Jurkat, Clone E6-1 (cell line): Measurements from ENCODE around the gene KRTAP1-3.
"Not testable (repeated sequence)": the region's sequence is repeated elsewhere in the genome, so short reads cannot be mapped to it uniquely, and the experiment has no call there.

Experiments used
- DNase-seq: peaks from one replicate; pipeline ENCODE4 v3.0.0-alpha.2; 2011; ENCODE audit warnings: low read depth, low spot score
- H3K4me3 ChIP-seq: 2 replicates; pipeline ENCODE4 v1.5.1; 2011; ENCODE audit warnings: mild to moderate bottlenecking, low read length, control low read depth, moderate library complexity

KRTAP1-3 gene

DNA sequence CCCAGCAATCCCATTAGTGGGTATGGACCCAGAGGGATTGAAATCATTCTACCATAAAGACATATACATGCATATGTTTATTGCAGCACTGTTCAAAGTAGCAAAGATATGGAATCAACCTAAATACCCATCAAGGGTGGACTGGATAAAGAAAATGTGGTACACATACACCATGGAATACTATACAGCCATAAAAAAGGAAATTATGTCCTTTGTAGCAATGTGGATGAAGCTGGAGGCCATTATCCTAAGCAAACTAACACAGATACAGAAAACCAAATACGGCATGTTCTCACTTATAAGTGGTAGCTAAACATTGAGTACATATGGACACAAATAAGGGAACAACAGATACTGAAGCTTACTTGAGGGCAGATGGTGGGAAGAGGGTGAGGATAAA, 22.9 kb upstream of the KRTAP1-3 start:
- H3K4me3 ChIP-seq: no peak overlapping the region
- no peak for DNase-seq

DNA sequence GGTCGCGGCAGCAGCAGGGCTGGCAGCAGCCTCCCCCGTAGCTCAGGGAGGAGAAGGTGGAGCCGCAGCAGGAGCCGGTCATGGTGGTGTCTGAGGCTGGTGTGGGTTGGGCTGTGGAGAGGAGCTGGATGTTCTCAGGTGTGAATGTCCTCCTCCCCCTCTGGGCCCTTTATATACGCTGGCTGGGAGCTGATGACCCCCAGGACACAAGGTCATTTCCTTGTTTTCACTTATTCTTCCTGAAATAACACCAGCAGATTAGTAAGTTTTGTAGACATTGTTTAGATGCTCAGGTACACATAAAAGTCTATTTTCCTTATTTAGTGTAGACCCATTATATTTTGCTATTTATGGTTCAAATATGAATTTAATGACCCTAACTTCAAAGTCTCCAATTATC, 20.5 kb upstream of the KRTAP1-3 start, which contains the start of gene KRTAP2-2:
KRTAP2-2 (minus strand) TSS at position 101 of the 400 bp plus-strand sequence; CDS start at position 82, 19 bp downstream.
- not testable (repeated sequence) for H3K4me3 ChIP-seq, DNase-seq

DNA sequence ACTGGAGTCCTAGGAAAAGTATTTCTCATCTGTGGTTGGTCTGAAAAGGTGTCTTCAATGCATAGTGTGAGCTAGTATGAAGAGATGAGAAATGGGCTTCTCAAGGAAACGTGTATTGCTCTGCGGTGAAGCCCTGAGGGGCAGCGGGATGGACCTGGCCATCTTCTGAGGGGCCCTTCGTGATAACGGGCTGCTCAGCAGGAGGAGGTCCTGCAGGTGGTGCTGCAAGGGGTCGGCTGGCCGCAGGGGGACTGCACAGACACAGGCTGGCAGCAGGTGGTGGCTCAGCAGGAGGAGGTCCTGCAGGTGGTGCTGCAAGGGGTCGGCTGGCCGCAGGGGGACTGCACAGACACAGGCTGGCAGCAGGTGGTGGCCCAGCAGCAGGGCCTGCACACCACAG, 19.9 kb upstream of the KRTAP1-3 start:
- not testable (repeated sequence) for H3K4me3 ChIP-seq, DNase-seq

DNA sequence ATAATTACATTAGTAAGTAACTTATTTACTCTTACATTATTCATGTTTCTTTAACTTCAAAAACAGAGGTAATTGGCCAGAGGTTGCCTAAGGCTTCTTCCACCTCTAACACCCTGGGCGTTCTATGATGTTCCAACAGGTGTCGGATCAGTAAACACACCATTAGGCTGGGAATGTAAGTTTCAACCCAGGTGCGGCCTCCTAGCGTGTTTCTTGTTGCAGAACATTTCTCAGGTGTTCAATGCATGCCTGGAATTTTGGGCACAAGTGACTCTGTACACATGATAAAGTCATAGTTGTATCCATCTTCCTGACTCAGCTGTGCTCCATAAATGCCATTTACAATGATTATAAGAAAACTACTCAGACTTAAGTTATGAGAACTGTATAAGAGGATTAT, 19.4 kb upstream of the KRTAP1-3 start:
- no peak overlapping the region for H3K4me3 ChIP-seq
- no peak for DNase-seq

DNA sequence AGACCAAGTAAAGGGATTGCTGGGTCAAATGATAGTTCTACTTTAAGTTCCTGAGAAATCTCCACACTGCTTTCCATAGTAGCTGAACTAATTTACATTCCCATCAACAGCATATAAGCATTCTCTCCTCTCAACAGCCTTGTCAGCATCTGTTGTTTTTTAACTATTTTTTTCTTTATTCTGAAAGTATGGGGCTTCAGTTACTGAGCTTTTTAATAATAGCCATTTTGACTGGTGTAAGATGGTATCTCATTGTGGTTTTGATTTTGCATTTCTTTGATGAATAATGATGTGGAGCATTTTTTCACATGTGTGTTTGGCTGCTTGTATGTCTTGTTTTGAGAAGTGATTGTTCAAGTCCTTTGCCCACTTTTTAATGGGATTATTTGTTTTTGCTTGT, 17.9 kb upstream of the KRTAP1-3 start:
- DNase-seq: no peak
- no peak overlapping the region for H3K4me3 ChIP-seq

DNA sequence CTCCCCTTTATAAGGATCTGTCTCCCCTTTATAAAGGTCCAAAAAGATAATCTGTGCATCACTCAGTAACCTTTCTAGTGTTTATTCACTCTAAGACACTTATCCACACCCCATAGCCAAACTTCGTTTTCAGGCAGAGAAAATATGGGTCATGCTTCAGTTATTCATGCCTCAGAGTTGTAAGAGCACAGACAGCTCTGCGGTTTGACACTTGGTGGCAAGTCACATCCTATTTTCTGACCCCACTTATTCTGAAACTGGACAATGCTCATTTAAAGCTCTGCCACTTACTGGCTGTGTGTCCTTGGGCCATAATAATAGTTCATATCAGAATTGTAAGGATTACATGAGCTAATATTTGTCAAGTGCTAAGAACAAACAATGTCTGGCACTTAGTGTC, 14.4 kb upstream of the KRTAP1-3 start:
- no peak for DNase-seq

DNA sequence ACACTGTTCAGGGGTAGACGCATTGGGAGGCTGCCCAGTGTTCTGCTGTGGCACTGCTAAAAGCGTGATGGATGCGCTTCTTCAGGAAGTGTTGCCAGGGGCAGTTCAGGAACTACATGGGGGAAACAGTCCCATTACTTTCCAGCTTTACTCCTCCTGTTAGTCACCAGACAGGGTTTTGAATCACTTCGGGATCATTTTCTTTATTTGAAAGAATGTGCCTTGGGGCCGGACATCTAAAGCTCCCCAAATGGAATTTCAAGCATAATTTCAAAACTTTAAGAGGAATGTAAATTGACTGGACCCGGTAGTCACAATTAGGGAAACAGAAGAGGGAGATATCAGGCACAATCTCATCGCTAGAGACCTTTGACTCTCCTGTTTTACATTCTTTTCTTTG, 13.8 kb upstream of the KRTAP1-3 start:
- H3K4me3 ChIP-seq: no peak overlapping the region
- no peak for DNase-seq

More for the DNA sequence above, 14.4 kb upstream of the KRTAP1-3 start:
- H3K4me3 ChIP-seq: no peak overlapping the region

DNA sequence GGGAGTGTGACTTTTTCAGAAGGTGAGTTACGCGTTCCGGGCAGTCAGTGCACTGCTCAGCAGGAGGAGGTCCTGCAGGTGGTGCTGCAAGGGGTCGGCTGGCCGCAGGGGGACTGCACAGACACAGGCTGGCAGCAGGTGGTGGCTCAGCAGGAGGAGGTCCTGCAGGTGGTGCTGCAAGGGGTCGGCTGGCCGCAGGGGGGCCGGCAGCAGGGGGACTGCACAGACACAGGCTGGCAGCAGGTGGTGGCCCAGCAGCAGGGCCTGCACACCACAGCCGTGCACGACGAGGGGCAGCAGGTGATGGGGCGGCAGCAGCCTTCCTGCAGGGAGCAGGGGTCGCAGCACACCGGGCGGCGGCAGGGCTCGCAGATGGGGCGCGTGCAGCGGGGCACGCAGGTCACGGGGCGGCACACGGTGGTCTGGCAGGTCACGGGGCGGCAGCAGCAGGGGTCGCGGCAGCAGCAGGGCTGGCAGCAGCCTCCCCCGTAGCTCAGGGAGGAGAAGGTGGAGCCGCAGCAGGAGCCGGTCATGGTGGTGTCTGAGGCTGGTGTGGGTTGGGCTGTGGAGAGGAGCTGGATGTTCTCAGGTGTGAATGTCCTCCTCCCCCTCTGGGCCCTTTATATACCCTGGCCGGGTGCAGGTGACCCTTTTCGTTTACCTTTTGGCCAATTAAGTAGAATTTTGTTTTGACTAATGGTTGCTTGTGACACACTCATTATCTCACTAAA, 12.2 kb upstream of the KRTAP1-3 start, which contains the start of gene KRTAP2-1:
KRTAP2-1 (minus strand) TSS at position 582 of the 731 bp plus-strand sequence; CDS start at position 533, 49 bp downstream.
- not testable (repeated sequence) for H3K4me3 ChIP-seq, DNase-seq

DNA sequence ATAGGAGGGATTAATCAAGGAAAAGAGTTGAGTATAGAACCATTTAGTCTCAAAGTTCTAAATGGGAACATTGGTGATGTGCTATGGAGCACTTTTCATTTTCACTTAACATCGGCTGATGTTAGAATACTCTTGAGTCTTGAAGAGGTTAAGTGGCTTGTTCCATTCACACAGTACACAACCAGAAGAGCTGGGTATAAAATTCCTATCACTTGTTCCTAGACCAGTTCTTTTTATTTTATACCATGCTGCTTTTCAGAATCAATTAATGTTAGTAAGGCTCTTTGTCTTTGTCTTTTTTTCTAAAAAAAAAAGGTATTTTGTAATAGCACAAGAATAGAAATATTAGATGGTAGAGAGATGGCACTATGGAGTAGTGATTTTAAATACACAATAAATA, 8.3 kb upstream of the KRTAP1-3 start:
- no peak for DNase-seq
- H3K4me3 ChIP-seq: no peak overlapping the region

DNA sequence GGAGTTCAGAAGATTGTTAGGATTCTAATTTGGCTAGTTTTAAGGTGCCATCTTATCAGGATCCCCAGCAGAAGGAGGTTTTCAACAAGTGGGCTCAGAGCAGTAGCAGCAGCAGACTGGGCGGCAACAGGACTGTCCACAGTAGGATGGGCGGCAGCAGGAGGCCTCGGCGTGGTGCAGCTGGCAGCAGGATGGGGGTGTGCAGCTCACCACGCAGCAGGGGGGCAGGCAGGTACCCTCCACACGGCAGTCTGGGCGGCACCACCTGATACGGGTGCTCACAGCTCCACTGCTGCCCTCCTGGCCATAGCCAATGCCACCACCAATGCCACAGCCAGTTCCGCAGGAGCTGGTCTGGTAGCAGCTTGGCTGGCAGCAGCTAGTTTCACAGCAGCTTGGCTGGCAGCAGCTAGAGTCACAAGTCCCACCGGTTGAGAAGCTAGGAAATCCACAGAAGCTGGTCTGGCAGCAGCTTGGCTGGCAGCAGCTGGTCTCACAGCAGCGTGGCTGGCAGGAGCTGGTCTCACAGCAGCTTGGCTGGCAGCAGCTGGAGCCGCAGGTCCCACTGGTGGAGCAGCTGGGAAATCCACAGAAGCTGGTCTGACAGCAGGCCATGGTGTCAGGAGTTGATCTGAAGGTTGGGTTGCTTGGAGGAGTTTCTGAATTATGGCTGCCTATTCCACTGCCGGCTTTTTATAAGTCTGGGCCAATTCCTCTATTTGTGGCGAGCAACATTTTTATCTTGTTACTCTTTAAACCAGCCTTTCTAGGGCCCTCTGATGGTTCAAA, 6.3 kb upstream of the KRTAP1-3 start, which contains the start of gene KRTAP1-1:
KRTAP1-1 (minus strand) TSS at position 668 of the 789 bp plus-strand sequence; CDS start at position 615, 53 bp downstream.
- H3K4me3 ChIP-seq, DNase-seq: not testable (repeated sequence)

DNA sequence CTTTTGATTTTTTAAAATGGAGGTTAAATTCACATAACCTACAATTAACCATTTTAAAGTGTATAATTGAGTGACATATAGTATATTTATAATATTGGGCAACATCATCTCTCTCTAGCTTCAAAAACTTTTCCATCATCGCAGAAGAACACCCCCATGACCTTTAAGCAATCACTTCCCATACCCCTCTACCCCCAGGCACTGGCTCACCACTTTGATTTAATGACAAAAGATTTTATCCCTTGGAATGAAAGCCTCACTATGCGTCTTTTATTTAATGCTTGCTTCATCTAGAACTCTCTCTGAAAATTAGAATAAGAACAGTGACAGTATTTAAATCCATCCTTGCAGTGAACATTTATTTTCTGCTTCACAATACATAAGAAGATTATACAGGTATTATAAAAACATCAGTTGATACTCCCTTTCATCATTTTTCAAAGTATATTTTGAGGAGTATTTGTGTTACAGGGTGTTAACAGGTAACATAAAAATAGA, 3.2 kb upstream of the KRTAP1-3 start:
- no peak for DNase-seq
- no peak overlapping the region for H3K4me3 ChIP-seq

DNA sequence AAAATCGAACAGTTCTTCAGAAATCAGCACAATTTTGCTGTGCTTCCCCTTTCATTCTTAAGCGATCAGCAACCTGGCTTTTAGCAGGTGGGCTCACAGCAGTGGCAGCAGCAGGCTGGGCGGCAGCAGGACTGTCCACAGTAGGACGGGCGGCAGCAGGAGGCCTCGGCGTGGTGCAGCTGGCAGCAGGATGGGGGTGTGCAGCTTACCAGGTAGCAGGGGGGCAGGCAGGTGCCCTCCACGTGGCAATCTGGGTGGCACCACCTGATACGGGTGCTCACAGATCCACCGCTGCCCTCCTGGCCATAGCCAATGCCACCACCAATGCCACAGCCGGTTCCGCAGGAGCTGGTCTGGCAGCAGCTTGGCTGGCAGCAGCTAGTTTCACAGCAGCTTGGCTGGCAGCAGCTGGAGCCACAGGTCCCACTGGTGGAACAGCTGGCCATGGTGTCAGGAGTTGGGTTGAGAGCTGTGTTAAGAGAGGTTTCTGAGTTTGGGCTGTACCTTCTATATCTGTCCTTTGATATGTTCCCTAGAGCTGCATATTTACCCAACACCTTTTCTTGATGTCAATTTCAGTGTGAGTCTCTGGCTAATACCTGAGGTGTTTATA, 4.9 kb downstream of the KRTAP1-3 start, which contains the start of gene KRTAP1-4:
KRTAP1-4 (minus strand) TSS at position 563 of the 613 bp plus-strand sequence; CDS start at position 446, 117 bp downstream.
- H3K4me3 ChIP-seq: no peak within 1 kb of the TSS
- no peak for DNase-seq

DNA sequence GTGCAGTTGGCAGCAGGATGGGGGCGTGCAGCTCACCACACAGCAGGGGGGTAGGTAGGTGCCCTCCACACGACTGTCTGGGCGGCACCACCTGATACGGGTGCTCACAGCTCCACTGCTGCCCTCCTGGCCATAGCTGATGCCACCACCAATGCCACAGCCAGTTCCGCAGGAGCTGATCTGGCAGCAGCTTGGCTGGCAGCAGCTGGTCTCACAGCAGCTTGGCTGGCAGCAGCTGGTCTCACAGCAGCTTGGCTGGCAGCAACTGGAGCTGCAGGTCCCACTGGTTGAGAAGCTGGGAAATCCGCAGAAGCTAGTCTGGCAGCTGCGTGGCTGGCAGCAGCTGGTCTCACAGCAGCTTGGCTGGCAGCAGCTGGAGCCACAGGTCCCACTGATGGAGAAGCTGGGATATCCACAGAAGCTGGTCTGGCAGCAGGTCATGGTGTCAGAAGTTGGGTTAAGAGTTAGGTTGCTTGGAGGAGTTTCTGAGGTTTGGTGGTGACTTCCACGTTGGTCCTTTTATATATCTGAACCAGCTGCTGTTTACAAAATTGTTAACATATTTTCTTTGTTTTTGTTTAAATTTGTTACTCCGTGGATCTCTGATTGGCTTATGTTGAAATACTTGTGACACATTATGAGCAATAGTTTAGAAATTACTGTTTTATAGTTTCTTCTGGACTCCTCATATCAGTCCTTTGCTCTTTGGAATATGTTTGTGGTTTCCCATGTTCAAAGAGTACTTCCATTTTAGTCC, 7.8 kb downstream of the KRTAP1-3 start, which contains the start of gene KRTAP1-5:
KRTAP1-5 (minus strand) TSS at position 494 of the 757 bp plus-strand sequence; CDS start at position 441, 53 bp downstream.
- no peak within 1 kb of the TSS for H3K4me3 ChIP-seq

DNA sequence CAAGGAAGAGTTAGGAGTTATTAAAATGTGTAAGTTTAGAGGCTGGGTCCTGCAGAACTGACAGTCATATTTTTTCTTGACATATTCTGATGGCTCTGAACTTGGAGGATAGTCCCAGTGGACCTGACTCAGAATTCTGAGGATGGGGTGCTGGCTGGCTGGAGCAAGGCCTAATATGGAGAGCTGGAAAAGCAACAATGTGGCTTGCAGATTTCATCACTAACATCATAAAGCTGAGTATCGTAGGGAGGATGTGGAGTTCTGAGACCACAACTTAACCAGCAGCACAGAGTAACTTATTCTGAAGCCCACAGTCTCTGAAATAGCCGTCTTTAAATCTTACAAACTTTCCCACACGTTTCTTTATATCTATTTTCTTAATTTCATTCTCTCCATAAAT, 10.0 kb downstream of the KRTAP1-3 start:
- no peak for DNase-seq
- H3K4me3 ChIP-seq: no peak overlapping the region

More for the DNA sequence above, 7.8 kb downstream of the KRTAP1-3 start, which contains the start of gene KRTAP1-5:
- DNase-seq: no peak

DNA sequence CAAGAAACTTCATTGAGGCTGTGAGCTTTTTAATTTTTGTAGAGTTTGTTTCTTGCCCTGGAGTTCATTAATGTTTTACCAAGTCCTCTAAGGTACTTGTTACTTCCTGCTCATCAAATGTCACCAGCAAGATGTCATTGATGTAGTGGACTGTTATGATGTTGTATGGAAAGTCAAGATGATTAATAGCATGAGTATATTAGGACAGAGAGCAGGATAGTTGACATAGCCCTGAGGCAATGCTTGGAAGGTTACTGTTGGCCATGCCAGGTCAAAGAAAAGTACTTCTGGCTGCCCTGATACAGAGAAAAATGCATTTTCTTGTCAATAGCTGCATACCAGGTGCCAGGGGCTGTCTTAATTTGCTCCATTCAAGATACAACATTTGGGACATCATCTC, 14.3 kb downstream of the KRTAP1-3 start:
- no peak for DNase-seq
- H3K4me3 ChIP-seq: no peak overlapping the region

DNA sequence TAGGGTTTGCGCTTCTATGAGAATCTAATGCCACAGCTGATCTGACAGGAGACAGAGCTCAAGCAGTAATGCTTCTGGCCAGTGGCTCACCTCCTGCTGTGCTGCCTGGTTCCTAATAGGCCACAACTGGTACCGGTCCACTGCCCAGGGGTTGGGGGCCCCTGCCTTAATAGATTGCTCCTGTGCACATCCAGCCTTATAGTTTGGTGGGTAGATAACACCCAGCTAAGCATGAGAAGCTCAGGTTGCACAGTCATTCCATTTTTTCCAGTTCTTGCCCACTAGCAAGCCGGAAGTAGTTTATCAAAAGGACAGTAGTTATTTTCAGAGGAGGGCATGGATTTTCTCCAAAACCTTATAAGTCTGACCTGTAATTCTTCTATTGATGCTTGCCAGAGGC, 15.3 kb downstream of the KRTAP1-3 start:
- DNase-seq: no peak

DNA sequence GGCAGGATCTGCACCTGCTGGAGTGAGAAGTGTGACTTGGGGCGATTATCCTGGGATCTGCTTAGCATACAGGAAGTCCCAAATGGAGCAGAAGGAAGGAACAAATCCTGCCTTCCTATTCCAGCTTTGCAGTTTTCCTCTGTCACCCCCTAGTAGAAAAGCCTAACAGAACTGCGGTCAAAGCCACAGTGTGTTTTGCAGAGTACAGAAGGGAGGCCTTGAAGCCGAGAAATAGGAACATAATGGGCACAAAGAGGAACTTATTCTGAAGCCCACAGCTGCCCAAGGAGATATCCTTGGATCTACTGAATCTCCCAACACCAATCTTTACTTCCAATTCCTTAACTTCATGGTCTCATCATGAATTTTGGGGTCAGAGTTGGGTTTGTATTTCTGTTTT, 16.1 kb downstream of the KRTAP1-3 start:
- no peak overlapping the region for H3K4me3 ChIP-seq

More for the DNA sequence above, 15.3 kb downstream of the KRTAP1-3 start:
- H3K4me3 ChIP-seq: no peak overlapping the region

DNA sequence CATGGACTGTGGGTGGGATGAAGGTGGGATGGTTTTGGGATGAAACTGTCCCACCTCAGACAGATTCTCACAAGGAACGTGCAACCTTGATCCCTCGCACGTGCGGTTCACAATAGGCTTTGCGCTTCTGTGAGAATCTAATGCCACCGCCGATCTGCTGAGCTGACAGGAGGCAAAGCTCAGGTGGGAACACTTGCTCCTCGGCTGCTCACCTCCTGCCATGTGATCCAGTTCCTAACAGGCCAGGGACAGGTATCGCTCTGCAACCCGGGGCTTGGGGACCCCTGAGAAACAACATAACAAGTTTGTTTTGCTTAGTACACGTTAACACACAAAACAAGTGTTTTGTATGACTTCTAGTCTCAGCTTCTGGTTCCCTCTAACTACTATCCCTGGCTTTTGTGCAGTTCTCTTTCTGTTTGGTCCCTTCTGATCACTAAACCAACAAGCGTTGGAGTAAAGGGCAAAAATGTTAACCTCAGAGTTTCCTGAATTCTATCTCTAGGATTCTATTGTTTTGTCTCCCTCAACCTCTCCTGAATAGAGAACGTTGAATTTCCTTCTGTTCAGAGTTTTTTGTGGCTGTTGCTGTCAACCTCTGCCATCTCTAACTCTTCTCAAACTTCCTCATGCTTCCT, 18.0 kb downstream of the KRTAP1-3 start:
- DNase-seq: no peak
- H3K4me3 ChIP-seq: no peak overlapping the region

More for the DNA sequence above, 16.1 kb downstream of the KRTAP1-3 start:
- DNase-seq: no peak
